NT2/D1 (cell line): Measurements from ENCODE around the gene GULP1.
"Not testable (repeated sequence)": the region's sequence is repeated elsewhere in the genome, so short reads cannot be mapped to it uniquely, and the experiment has no call there.

Source experiments
- DNase-seq: peaks from one replicate; pipeline ENCODE4 v3.0.0-alpha.2; 2011; ENCODE audit warnings: low read depth, low spot score
- H3K27me3 ChIP-seq: 2 replicates; pipeline ENCODE4 v1.6.0; 2011; ENCODE audit warnings: mild to moderate bottlenecking; ENCODE audit not compliant: insufficient read length, insufficient read depth
- H3K36me3 ChIP-seq: 2 replicates; pipeline ENCODE4 v1.6.1; 2011; ENCODE audit warnings: mild to moderate bottlenecking, low read length, mixed read lengths; ENCODE audit not compliant: insufficient read depth, insufficient read length
- H3K4me1 ChIP-seq: 2 replicates; pipeline ENCODE4 v1.5.1; 2011; ENCODE audit not compliant: insufficient read depth, insufficient read length
- H3K4me3 ChIP-seq: 2 replicates; pipeline ENCODE4 v1.5.1; 2011; ENCODE audit warnings: low read depth; ENCODE audit not compliant: insufficient read length
- H3K9ac ChIP-seq: 2 replicates; pipeline ENCODE4 v1.6.0; 2011; ENCODE audit warnings: low read depth; ENCODE audit not compliant: insufficient read length
- H3K9me3 ChIP-seq: 2 replicates; pipeline ENCODE4 v1.5.1; 2011; ENCODE audit warnings: mild to moderate bottlenecking, low read length; ENCODE audit not compliant: insufficient read depth
- SUZ12 ChIP-seq: IDR thresholded peaks from 2 replicates; pipeline ENCODE4 v1.6.1; 2011; ENCODE audit not compliant: insufficient read length, insufficient read depth; ENCODE audit errors: extremely low read depth
- YY1 ChIP-seq: IDR thresholded peaks from 2 replicates; pipeline ENCODE4 v1.6.1; 2011; ENCODE audit not compliant: insufficient read length, insufficient read depth
- ZNF274 ChIP-seq: IDR thresholded peaks from 2 replicates; pipeline ENCODE4 v1.6.1; 2011; ENCODE audit warnings: mild to moderate bottlenecking, low read depth, low read length

GULP1 gene

DNA sequence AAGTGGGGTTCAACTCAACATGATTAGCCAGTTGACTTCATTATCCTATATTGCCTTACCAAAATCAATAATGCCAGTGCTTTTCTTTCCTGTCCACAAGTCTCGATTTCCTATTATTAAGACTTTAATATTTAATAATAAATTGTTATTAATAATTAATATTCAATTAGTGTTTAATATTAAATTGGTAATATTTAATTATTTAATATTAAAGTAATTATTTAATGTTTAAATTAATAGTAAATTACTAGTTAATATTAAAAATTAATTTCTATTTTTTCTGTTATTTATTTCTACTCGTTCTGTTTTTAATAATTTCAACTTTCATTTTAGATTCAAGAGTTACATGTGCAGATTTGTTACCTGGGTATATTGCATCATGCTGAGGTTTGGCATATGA is 243.2 kb downstream of the GULP1 start:
- no peak for DNase-seq
- no peaks in the 10 kb centered on the region for H3K9me3 ChIP-seq
- no peak overlapping the region for H3K9ac ChIP-seq
- no peaks in the 10 kb centered on the region for H3K27me3 ChIP-seq
- no peak for TF ChIP-seq SUZ12
- TF ChIP-seq YY1, result no peak
- no peak for TF ChIP-seq ZNF274
- H3K4me3 ChIP-seq, result no peak overlapping the region
- H3K4me1 ChIP-seq, result no peaks in the 10 kb centered on the region
- no peaks in the 10 kb centered on the region for H3K36me3 ChIP-seq

DNA sequence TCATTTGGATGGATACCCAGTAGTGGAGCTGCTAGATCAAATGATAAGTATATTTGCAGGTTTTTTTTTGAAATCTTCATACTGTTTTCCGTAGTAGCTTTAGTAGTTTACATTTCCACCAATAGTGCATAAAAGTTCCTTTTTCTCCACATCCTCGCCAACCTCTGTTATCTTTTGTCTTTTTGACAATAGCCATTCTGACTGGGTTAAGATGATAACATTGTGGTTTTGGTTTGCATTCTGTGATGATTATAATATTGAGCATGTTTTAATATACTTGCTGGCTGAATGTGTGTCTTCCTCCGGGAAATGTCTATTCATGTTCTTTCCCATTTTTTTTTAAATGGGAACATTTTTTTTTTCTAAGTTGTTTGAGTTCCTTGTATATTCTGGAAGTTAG is 260.0 kb downstream of the GULP1 start:
- TF ChIP-seq SUZ12 (no peak), ZNF274 (no peak), YY1 (no peak)
- Histone ChIP-seq H3K36me3 (no peaks in the 10 kb centered on the region), H3K9me3 (no peaks in the 10 kb centered on the region), H3K27me3 (no peaks in the 10 kb centered on the region), H3K4me1 (no peaks in the 10 kb centered on the region), H3K9ac (no peak overlapping the region), H3K4me3 (no peak overlapping the region)
- DNase-seq, result no peak

DNA sequence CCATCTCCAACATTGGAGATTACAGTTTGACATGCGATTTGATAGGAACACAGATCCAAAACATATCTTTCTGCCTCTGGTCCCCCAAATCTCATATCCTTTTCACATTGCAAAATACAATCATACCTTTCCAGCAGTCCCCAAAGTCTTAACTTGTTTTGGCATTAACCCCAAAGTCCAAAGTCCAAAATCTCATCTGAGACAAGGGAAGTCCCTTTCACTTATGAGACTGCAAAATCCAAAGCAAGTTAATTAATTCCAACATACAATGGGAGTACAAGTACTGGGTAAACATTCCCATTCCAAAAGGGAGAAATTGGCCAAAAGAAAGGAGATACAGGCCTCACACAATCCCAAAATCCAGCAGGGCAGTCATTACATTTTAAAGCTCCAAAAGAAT is 265.4 kb downstream of the GULP1 start:
- peaks cover 3% of the 10 kb centered on the region for H3K36me3 ChIP-seq
- H3K27me3 ChIP-seq, result no peaks in the 10 kb centered on the region
- H3K4me1 ChIP-seq, result no peaks in the 10 kb centered on the region

DNA sequence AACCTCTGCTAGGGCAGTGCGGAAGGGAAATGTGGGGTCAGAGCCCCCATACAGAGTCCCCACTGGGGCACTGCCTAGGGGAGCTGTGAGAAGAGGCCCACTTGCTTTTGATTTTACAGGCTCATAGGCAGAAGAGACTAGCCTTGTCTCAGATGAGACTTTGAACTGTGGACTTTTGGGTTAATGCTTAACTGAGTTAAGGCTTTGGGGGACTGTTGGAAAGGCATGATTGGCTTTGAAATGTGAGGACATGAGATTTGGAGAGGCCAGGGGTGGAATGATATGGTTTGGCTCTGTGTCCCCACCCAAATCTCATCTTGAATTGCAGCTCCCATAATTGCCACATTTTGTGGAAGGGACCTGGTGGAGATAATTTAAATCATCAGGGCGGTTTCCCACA is 267.8 kb downstream of the GULP1 start:
- H3K9me3 ChIP-seq, H3K27me3 ChIP-seq, DNase-seq, H3K36me3 ChIP-seq, H3K4me1 ChIP-seq, H3K4me3 ChIP-seq, H3K9ac ChIP-seq: not testable (repeated sequence)

More for the DNA sequence above, 265.4 kb downstream of the GULP1 start:
- Histone ChIP-seq H3K4me3 (no peak overlapping the region), H3K9me3 (peaks cover 5% of the 10 kb centered on the region; the same call in 1 of the 2 replicates), H3K9ac (no peak overlapping the region)
- no peak for TF ChIP-seq ZNF274
- no peak for TF ChIP-seq YY1
- TF ChIP-seq SUZ12, result no peak
- DNase-seq, result no peak

DNA sequence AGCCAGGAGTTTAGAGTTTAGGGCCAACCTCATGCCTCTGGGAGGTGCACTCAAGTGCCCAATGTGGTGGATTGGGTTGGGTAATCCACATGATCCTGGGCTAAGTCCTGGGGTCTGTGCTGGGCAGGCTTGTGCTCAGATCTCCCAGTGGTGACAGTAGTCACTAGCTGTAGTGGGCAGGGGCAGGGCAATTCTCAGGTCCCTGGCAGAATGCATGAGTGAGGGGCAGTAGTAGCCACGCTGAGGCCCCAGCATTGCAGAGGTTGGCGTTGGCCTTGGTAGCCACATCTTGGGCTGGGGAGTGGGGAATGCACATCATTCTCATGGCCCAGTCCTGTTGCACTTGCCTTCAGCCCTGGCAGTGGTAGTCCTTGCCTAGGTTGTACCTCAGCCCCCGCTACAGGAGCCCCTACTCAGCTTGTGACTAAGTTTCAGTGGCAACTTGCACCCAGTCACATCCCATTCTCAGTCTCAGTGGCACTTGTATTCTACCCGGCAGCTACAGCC is 269.9 kb downstream of the GULP1 start:
- H3K9me3 ChIP-seq, result peaks cover 5% of the 10 kb centered on the region; the same call in 1 of the 2 replicates
- H3K4me3 ChIP-seq, result no peak overlapping the region
- no peaks in the 10 kb centered on the region for H3K4me1 ChIP-seq
- H3K9ac ChIP-seq, result no peak overlapping the region
- DNase-seq, result no peak
- H3K27me3 ChIP-seq, result no peaks in the 10 kb centered on the region
- no peak for TF ChIP-seq YY1
- no peak for TF ChIP-seq SUZ12
- no peak for TF ChIP-seq ZNF274
- H3K36me3 ChIP-seq, result peaks cover 3% of the 10 kb centered on the region

DNA sequence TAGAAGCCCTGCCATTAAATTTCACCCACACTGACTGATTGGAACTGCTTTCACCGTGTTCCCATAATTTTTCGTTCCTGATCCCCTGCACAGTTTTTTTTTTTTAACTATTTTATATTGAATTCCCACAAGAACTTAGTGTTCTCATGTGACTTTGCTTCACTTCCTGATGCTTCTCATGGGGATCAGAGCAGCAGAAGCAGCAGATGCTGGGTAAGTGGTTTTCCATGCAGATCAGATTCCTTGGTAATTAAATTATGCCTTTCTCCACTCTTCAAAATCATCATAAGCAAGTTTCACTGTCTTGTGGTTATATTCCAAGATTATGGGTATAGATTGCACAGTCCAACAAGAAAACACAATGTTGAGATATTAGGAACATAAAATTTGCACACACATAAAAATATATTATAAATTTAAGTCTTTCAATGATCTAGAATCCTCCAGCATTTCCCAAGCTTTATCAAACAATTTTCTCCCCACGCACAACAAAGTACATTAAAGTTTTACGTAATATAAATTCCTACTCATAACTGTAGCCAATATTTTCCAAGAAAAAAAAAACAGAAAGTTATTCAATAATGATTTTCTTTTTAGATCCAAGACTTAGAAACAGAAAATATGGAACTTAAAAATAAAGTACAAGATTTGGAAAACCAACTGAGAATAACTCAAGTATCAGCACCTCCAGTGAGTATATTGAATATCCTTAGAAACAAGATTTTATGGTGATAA is 277.9 kb downstream of the GULP1 start:
- Histone ChIP-seq H3K4me1 (no peaks in the 10 kb centered on the region), H3K27me3 (no peaks in the 10 kb centered on the region), H3K4me3 (no peak overlapping the region), H3K36me3 (peaks cover 15% of the 10 kb centered on the region), H3K9me3 (no peaks in the 10 kb centered on the region), H3K9ac (no peak overlapping the region)
- no peak for TF ChIP-seq ZNF274
- no peak for DNase-seq

DNA sequence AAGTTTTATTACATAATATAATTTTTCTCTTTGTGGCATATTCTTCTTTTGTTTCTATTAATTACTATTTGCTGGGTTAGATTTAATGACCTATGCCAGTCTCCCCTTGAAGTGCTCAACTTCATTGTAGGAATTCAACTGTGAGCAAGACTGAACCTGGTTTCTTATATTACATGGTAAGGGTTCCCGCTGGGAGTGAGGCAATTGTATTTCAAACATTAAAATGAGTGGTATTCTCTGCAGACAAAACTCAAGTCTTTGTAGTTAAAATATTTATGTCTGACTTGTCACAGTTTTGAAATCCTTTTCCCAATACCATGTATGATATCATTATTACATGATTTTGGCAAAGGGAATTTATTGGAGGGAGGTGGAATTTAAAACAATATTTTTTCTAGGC is 278.7 kb downstream of the GULP1 start:
- Histone ChIP-seq H3K27me3 (no peaks in the 10 kb centered on the region), H3K4me3 (no peak overlapping the region), H3K9ac (no peak overlapping the region), H3K4me1 (no peaks in the 10 kb centered on the region), H3K9me3 (no peaks in the 10 kb centered on the region), H3K36me3 (peaks cover 15% of the 10 kb centered on the region)
- DNase-seq, result no peak
- TF ChIP-seq YY1 (no peak), ZNF274 (no peak), SUZ12 (no peak)
